RWPE2 (cell line): Measurements from ENCODE around the gene DOCK10.

ENCODE experiments used
- ATAC-seq: fragments of 200-7000 bp; cut with Tn5 transposase; 3 replicates; pipeline ENCODE4 v1.9.1; 2021; ENCODE audit warnings: low read depth
- DNase-seq: peaks from one replicate; pipeline ENCODE4 v3.0.0-alpha.2; 2020; ENCODE audit warnings: low spot score
- H3K27ac ChIP-seq: fragments of 450-650 bp; 2 replicates; pipeline ENCODE4 v1.5.1; 2017; ENCODE audit warnings: mild to moderate bottlenecking; ENCODE audit not compliant: poor library complexity, severe bottlenecking
- H3K27me3 ChIP-seq: fragments of 250-450 bp; sonication (Bioruptor Pico); 2 replicates; pipeline ENCODE4 v1.5.1; 2021; ENCODE audit warnings: mild to moderate bottlenecking, moderate library complexity; ENCODE audit not compliant: insufficient read depth, poor library complexity, severe bottlenecking
- H3K36me3 ChIP-seq: fragments of 250-450 bp; sonication (Bioruptor Pico); 2 replicates; pipeline ENCODE4 v1.5.1; 2020; ENCODE audit warnings: low read depth, mild to moderate bottlenecking, moderate library complexity
- H3K4me1 ChIP-seq: fragments of 250-450 bp; sonication (Bioruptor Pico); 2 replicates; pipeline ENCODE4 v1.5.1; 2021; ENCODE audit warnings: mild to moderate bottlenecking, moderate library complexity; ENCODE audit not compliant: insufficient read depth, poor library complexity, severe bottlenecking
- H3K4me3 ChIP-seq: fragments of 250-450 bp; sonication (Bioruptor Pico); 2 replicates; pipeline ENCODE4 v1.5.1; 2021; ENCODE audit warnings: mild to moderate bottlenecking, moderate library complexity; ENCODE audit not compliant: severe bottlenecking
- H3K9me3 ChIP-seq: fragments of 250-450 bp; sonication (Bioruptor Pico); 2 replicates; pipeline ENCODE4 v1.5.1; 2021; ENCODE audit warnings: mild to moderate bottlenecking, moderate library complexity; ENCODE audit not compliant: severe bottlenecking
- CTCF ChIP-seq: fragments of 450-650 bp; IDR thresholded peaks from one replicate; pipeline ENCODE4 v1.5.1; 2017; ENCODE audit warnings: mild to moderate bottlenecking, moderate library complexity; ENCODE audit not compliant: poor library complexity, severe bottlenecking

DOCK10 gene

GRCh38 chr2:224817676-224818075, 224.6 kb downstream of the DOCK10 start:
- H3K27me3 ChIP-seq, result no peaks in the 10 kb centered on the region
- no peaks in the 10 kb centered on the region for H3K36me3 ChIP-seq
- DNase-seq (no peak), ATAC-seq (no peak)
- TF ChIP-seq CTCF, result no peak
- peak overlapping the region; percentile 55 for H3K27ac ChIP-seq
- peaks cover 18% of the 10 kb centered on the region for H3K4me1 ChIP-seq
- no peaks in the 10 kb centered on the region for H3K9me3 ChIP-seq
- H3K4me3 ChIP-seq, result no peak overlapping the region

- Histone ChIP-seq H3K9me3 (no peaks in the 10 kb centered on the region), H3K4me3 (no peak overlapping the region), H3K27ac (peak overlapping the region; percentile 55), H3K36me3 (no peaks in the 10 kb centered on the region), H3K27me3 (no peaks in the 10 kb centered on the region), H3K4me1 (peaks cover 18% of the 10 kb centered on the region)
- no peak for DNase-seq
- no peak for TF ChIP-seq CTCF
- ATAC-seq, result peak; percentile 95
These were observed 225.5 kb downstream of the DOCK10 start for GRCh38 chr2:224816816-224817215.

- ATAC-seq, result no peak
These were observed 228.7 kb downstream of the DOCK10 start for GRCh38 chr2:224813578-224813977.

GRCh38 chr2:224807153-224807964, 234.9 kb downstream of the DOCK10 start:
- H3K36me3 ChIP-seq, result no peaks in the 10 kb centered on the region
- no peak overlapping the region for H3K4me3 ChIP-seq
- ATAC-seq (peak; percentile 97), DNase-seq (no peak)
- H3K4me1 ChIP-seq, result peaks cover 13% of the 10 kb centered on the region
- H3K27me3 ChIP-seq, result no peaks in the 10 kb centered on the region
- peak overlapping the region; percentile 29 for H3K27ac ChIP-seq
- H3K9me3 ChIP-seq, result no peaks in the 10 kb centered on the region
- TF ChIP-seq CTCF, result peak; percentile 17

More at GRCh38 chr2:224813578-224813977, 228.7 kb downstream of the DOCK10 start:
- Histone ChIP-seq H3K4me1 (peaks cover 12% of the 10 kb centered on the region), H3K36me3 (no peaks in the 10 kb centered on the region), H3K27me3 (no peaks in the 10 kb centered on the region), H3K9me3 (no peaks in the 10 kb centered on the region), H3K27ac (no peak overlapping the region), H3K4me3 (no peak overlapping the region)
- TF ChIP-seq CTCF, result no peak
- no peak for DNase-seq

- H3K9me3 ChIP-seq, result no peaks in the 10 kb centered on the region
- DNase-seq, result no peak
- no peak for ATAC-seq
- no peaks in the 10 kb centered on the region for H3K27me3 ChIP-seq
- TF ChIP-seq CTCF, result no peak
- peaks cover 13% of the 10 kb centered on the region for H3K4me1 ChIP-seq
- H3K27ac ChIP-seq, result no peak overlapping the region
- no peak overlapping the region for H3K4me3 ChIP-seq
- no peaks in the 10 kb centered on the region for H3K36me3 ChIP-seq
These were observed 238.3 kb downstream of the DOCK10 start for GRCh38 chr2:224803930-224804329.
